ENCODE data around the gene CREBL2.
"Not testable (repeated sequence)": the region's sequence is repeated elsewhere in the genome, so short reads cannot be mapped to it uniquely, and the experiment has no call there.

The CREBL2 gene

GRCh38 chr12:12596598-12596997 is 15.1 kb upstream of the CREBL2 start:
- not testable (repeated sequence) for DNase-seq

- DNase-seq = no peak
Measured at GRCh38 chr12:12598864-12599263, 12.8 kb upstream of the CREBL2 start.

GRCh38 chr12:12599750-12600643 is 11.7 kb upstream of the CREBL2 start:
- DNase-seq = no peak

- DNase-seq = peak in 10 of 58 donors; percentile 1 to 33 (median 12)
Measured at GRCh38 chr12:12600659-12601058, 11.0 kb upstream of the CREBL2 start.

GRCh38 chr12:12604740-12605139 is 6.9 kb upstream of the CREBL2 start:
- no peak for DNase-seq

- no peak for DNase-seq
Measured at GRCh38 chr12:12606781-12607589, 4.7 kb upstream of the CREBL2 start.

GRCh38 chr12:12608557-12608957 is 3.1 kb upstream of the CREBL2 start:
- DNase-seq = no peak

- no peak for DNase-seq
Measured at GRCh38 chr12:12609692-12610091, 2.0 kb upstream of the CREBL2 start.

- DNase-seq = no peak
Measured at GRCh38 chr12:12610711-12611110, 965 bp upstream of the CREBL2 start.

GRCh38 chr12:12612358-12612757 is 682 bp downstream of the CREBL2 start:
- DNase-seq = peak in 13 of 58 donors; percentile 19 to 82 (median 60)

GRCh38 chr12:12613344-12613743 is 1.7 kb downstream of the CREBL2 start:
- peak in 1 of 58 donors; percentile 52 for DNase-seq

- no peak for DNase-seq
Measured at GRCh38 chr12:12614342-12614741, 2.7 kb downstream of the CREBL2 start.

GRCh38 chr12:12616512-12617310 is 5.0 kb downstream of the CREBL2 start:
- peak in 10 of 58 donors; percentile 2 to 54 (median 14) for DNase-seq

- DNase-seq = not testable (repeated sequence)
Measured at GRCh38 chr12:12618064-12618463, 6.4 kb downstream of the CREBL2 start.

- DNase-seq = peak in 1 of 58 donors; percentile 13
Measured at GRCh38 chr12:12620730-12621315, 9.1 kb downstream of the CREBL2 start.

GRCh38 chr12:12622418-12622817 is 10.7 kb downstream of the CREBL2 start:
- DNase-seq = no peak

- DNase-seq = no peak
Measured at GRCh38 chr12:12624498-12624992, 12.9 kb downstream of the CREBL2 start.

GRCh38 chr12:12626471-12626870 is 14.8 kb downstream of the CREBL2 start:
- DNase-seq = no peak

- DNase-seq = no peak
Measured at GRCh38 chr12:12627308-12627827, 15.7 kb downstream of the CREBL2 start.

- DNase-seq = no peak
Measured at GRCh38 chr12:12628013-12628412, 16.3 kb downstream of the CREBL2 start.

Measured in anterior cingulate cortex (tissue), 58 donors.